Left renal pelvis (tissue), 4 donors: Measurements from ENCODE around the gene MTMR3. TPM values are rescaled to one million over a fixed set of nuclear protein-coding genes. Genes with fewer than 3 reads are reported as not detected.
A peak's percentile ranks its signal among the peaks of the same experiment; 100 is the strongest.

Experiments
- DNase-seq, 4 donors: peaks; one replicate each; pipeline ENCODE4 v3.0.0-alpha.2; 2013; ENCODE audit warnings: low read depth in 4 of 4, low spot score in 3 of 4
- polyA plus RNA-seq, 4 donors: library from polyadenylated mRNA; unstranded; fragments of 120-200 nt; gene quantifications; one replicate each; pipeline ENCODE4 v1.2.1, GENCODE V29; 2013; ENCODE audit not compliant: insufficient read length in 4 of 4

Gene MTMR3
- polyA plus RNA-seq, 4 donors, result 32.8 to 50.5 (median 33.6) TPM

- DNase-seq, result no peak
Measured at GRCh38 chr22:29867851-29868250, 15.1 kb upstream of the MTMR3 start.

- DNase-seq, result no peak
Measured at GRCh38 chr22:29870574-29870973, 12.4 kb upstream of the MTMR3 start.

- peak; percentile 56 to 83 (median 65) for DNase-seq
Measured at GRCh38 chr22:29871684-29872083, 11.3 kb upstream of the MTMR3 start.

GRCh38 chr22:29872144-29872893 lies 10.7 kb upstream of the MTMR3 start:
- peak in 1 of 4 donors; percentile 15 for DNase-seq

- no peak for DNase-seq
Measured at GRCh38 chr22:29872989-29873388, 10.0 kb upstream of the MTMR3 start.

GRCh38 chr22:29873943-29874342 lies 9.0 kb upstream of the MTMR3 start:
- DNase-seq, result no peak

GRCh38 chr22:29877620-29878019 lies 5.4 kb upstream of the MTMR3 start:
- DNase-seq, result no peak

- DNase-seq, result no peak
Measured at GRCh38 chr22:29879753-29880152, 3.2 kb upstream of the MTMR3 start.

GRCh38 chr22:29882716-29883044 lies 294 bp upstream of the MTMR3 start:
- no peak for DNase-seq

GRCh38 chr22:29883775-29884097 lies 762 bp downstream of the MTMR3 start:
- DNase-seq, result no peak

- DNase-seq, result no peak
Measured at GRCh38 chr22:29885610-29886009, 2.6 kb downstream of the MTMR3 start.

GRCh38 chr22:29886596-29886995 lies 3.6 kb downstream of the MTMR3 start:
- no peak for DNase-seq

GRCh38 chr22:29887358-29887757 lies 4.4 kb downstream of the MTMR3 start:
- DNase-seq, result no peak

GRCh38 chr22:29890760-29891159 lies 7.8 kb downstream of the MTMR3 start:
- no peak for DNase-seq

GRCh38 chr22:29892315-29893156 lies 9.6 kb downstream of the MTMR3 start:
- no peak for DNase-seq

- DNase-seq, result no peak
Measured at GRCh38 chr22:29901354-29901753, 18.4 kb downstream of the MTMR3 start.

- DNase-seq, result no peak
Measured at GRCh38 chr22:29903371-29903770, 20.4 kb downstream of the MTMR3 start.

- DNase-seq, result no peak
Measured at GRCh38 chr22:29904020-29904419, 21.0 kb downstream of the MTMR3 start.

- peak; percentile 41 to 61 (median 48) for DNase-seq
Measured at GRCh38 chr22:29907753-29908515, 25.0 kb downstream of the MTMR3 start.

GRCh38 chr22:29912141-29912540 lies 29.2 kb downstream of the MTMR3 start:
- DNase-seq, result no peak

- DNase-seq, result no peak
Measured at GRCh38 chr22:29912605-29913398, 29.8 kb downstream of the MTMR3 start.
